ENCODE results near the gene SLC35A4. TPM values are rescaled to one million over a fixed set of nuclear protein-coding genes. Genes with fewer than 3 reads are reported as not detected.
A peak's percentile ranks its signal among the peaks of the same experiment; 100 is the strongest.

The SLC35A4 gene
- total RNA-seq, 2 donors from 2014 or later: 61.8 to 107 TPM

- WGBS: 90% methylated on average over 22 of the region's 22 CpGs
- no peak for TF ChIP-seq POLR2AphosphoS5 (IDR thresholded peaks at IDR 0.05)
- TF ChIP-seq POLR2A (IDR thresholded peaks at IDR 0.05): no peak
- no peak for TF ChIP-seq CTCF (IDR thresholded peaks at IDR 0.05)
- intact Hi-C loops (cut with DNase I): no loop called here
- no peak for DNase-seq (ENCODE audit: low spot score)
- no peaks in the 10 kb centered on the region for H3K9me3 ChIP-seq
- no peak overlapping the region for H3K4me3 ChIP-seq
- no peaks in the 10 kb centered on the region for H3K27me3 ChIP-seq (replicated peaks; ENCODE audit: insufficient read depth)
- peaks cover 6% of the 10 kb centered on the region for H3K4me1 ChIP-seq (replicated peaks)
- no peaks in the 10 kb centered on the region for H3K36me3 ChIP-seq
- no peak overlapping the region for H3K27ac ChIP-seq
Observed at GRCh38 chr5:140567136-140567818, 2.6 kb downstream of the SLC35A4 start.

GRCh38 chr5:140567871-140568270 lies 3.2 kb downstream of the SLC35A4 start:
- no peak for TF ChIP-seq CTCF (IDR thresholded peaks at IDR 0.05)
- no peak for TF ChIP-seq POLR2AphosphoS5 (IDR thresholded peaks at IDR 0.05)
- TF ChIP-seq POLR2A (IDR thresholded peaks at IDR 0.05): no peak
- intact Hi-C loops (cut with DNase I): no loop called here
- Histone ChIP-seq H3K4me3 (no peak overlapping the region), H3K27me3 (replicated peaks; ENCODE audit: insufficient read depth) (no peaks in the 10 kb centered on the region), H3K36me3 (no peaks in the 10 kb centered on the region), H3K4me1 (replicated peaks) (peaks cover 6% of the 10 kb centered on the region), H3K27ac (peak overlapping the region in 1 of 2 donors; percentile 45), H3K9me3 (no peaks in the 10 kb centered on the region)
- DNase-seq (ENCODE audit: low spot score): no peak
- WGBS: 93% methylated on average over 13 of the region's 13 CpGs

GRCh38 chr5:140568443-140569063 lies 3.9 kb downstream of the SLC35A4 start:
- H3K4me1 ChIP-seq (replicated peaks): peaks cover 6% of the 10 kb centered on the region
- peak overlapping the region; percentile 45 to 60 for H3K27ac ChIP-seq
- TF ChIP-seq POLR2A (IDR thresholded peaks at IDR 0.05) (no peak), CTCF (IDR thresholded peaks at IDR 0.05) (no peak), POLR2AphosphoS5 (IDR thresholded peaks at IDR 0.05) (no peak)

DNA sequence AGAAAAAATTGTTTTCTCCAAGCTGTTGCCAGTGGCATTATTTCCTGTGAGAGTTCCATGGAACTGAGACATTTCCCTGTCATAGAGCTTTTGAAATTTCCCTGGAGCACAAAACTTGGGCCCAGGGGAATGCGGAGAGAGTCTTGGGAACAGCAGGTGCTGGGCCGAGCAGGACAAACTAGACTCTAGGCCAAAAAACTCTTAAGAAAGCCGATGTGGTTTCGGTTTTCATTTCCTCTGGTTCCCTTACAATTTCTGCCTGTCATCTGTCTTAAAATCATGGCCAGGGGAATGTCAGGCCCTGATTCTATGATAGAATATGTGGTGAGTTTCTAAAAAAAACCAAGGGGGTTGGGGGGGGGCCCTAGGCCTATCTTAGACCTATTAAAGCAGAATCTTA lies 4.6 kb downstream of the SLC35A4 start:
- Histone ChIP-seq H3K27me3 (replicated peaks; ENCODE audit: insufficient read depth) (no peaks in the 10 kb centered on the region), H3K4me3 (no peak overlapping the region), H3K4me1 (replicated peaks) (peaks cover 6% of the 10 kb centered on the region), H3K9me3 (no peaks in the 10 kb centered on the region), H3K36me3 (no peaks in the 10 kb centered on the region), H3K27ac (peak overlapping the region; percentile 45 to 60)
- no peak for DNase-seq (ENCODE audit: low spot score)
- WGBS: 63% methylated on average over 4 of the region's 4 CpGs
- intact Hi-C loops (cut with DNase I): no loop called here
- TF ChIP-seq POLR2AphosphoS5 (IDR thresholded peaks at IDR 0.05) (no peak), CTCF (IDR thresholded peaks at IDR 0.05) (no peak), POLR2A (IDR thresholded peaks at IDR 0.05) (no peak)

More at GRCh38 chr5:140568443-140569063, 3.9 kb downstream of the SLC35A4 start:
- no peaks in the 10 kb centered on the region for H3K36me3 ChIP-seq
- H3K27me3 ChIP-seq (replicated peaks; ENCODE audit: insufficient read depth): no peaks in the 10 kb centered on the region
- no peaks in the 10 kb centered on the region for H3K9me3 ChIP-seq
- intact Hi-C loops (cut with DNase I): no loop called here
- no peak for DNase-seq (ENCODE audit: low spot score)
- H3K4me3 ChIP-seq: no peak overlapping the region
- 100% methylated on average over 2 of the region's 2 CpGs for WGBS

- Histone ChIP-seq H3K9me3 (no peaks in the 10 kb centered on the region), H3K27ac (peak overlapping the region in 1 of 2 donors; percentile 45), H3K4me3 (no peak overlapping the region), H3K4me1 (replicated peaks) (peaks cover 6% of the 10 kb centered on the region), H3K36me3 (no peaks in the 10 kb centered on the region), H3K27me3 (replicated peaks; ENCODE audit: insufficient read depth) (no peaks in the 10 kb centered on the region)
- no peak for TF ChIP-seq POLR2AphosphoS5 (IDR thresholded peaks at IDR 0.05)
- TF ChIP-seq POLR2A (IDR thresholded peaks at IDR 0.05): no peak
- TF ChIP-seq CTCF (IDR thresholded peaks at IDR 0.05): no peak
- no peak for DNase-seq (ENCODE audit: low spot score)
- 86% methylated on average over 4 of the region's 4 CpGs for WGBS
- intact Hi-C loops (cut with DNase I): no loop called here
Observed at GRCh38 chr5:140570058-140570457, 5.4 kb downstream of the SLC35A4 start.

Measured in prostate gland (tissue), 2 donors.